Measurements from ENCODE around the gene FOXL3.

Gene FOXL3

DNA sequence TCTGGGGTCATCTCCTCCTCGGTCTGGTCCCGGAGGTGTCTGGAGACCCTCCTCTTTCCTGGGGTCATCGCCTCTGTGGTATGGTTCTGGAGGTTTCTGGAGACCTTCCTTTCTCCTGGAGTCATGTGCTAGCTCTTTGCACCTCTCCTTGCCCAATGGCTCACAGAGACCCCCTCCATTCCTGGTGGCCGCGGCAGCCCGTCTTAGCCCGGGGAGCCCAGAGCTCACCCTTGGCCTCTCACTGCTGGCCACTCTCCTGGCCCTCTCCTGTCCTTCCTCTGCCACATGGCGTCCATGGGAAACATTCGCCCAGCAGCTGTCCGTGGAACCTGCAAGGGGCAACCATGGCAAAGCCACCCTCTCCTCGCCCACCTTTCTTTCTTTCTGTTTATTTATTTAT is 20.2 kb upstream of the FOXL3 start:
- DNase-seq = no peak

DNA sequence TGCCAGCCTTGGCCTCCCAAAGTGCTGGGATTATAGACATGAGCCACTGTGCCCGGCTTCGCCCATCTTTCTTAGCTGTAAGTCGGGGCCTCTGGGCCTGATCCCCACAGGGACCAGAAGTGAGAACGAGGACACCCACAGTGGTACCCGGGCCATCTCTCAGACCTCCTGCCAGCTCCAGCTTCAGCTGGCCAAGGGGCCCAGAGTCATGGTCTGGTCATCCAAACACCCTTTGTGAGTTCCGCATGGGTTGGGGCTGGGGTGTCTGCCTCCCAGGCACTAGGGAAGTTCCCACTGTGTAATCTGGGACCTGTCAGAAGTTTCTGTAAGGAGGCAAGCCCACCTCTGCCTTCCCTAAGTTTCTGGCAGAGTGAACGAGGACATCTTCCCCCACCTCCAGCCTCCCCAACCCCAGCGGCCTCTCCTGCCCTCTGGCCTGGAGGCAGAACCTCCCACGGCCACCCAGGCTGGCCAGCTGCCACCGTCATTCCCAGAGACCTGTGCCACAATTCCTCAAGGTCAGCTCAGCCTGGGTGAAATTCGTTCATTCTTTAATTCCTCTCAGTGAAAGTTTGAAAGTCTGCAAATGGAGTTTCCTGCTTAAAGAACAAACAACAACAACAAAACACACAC is 19.5 kb upstream of the FOXL3 start:
- DNase-seq = no peak

DNA sequence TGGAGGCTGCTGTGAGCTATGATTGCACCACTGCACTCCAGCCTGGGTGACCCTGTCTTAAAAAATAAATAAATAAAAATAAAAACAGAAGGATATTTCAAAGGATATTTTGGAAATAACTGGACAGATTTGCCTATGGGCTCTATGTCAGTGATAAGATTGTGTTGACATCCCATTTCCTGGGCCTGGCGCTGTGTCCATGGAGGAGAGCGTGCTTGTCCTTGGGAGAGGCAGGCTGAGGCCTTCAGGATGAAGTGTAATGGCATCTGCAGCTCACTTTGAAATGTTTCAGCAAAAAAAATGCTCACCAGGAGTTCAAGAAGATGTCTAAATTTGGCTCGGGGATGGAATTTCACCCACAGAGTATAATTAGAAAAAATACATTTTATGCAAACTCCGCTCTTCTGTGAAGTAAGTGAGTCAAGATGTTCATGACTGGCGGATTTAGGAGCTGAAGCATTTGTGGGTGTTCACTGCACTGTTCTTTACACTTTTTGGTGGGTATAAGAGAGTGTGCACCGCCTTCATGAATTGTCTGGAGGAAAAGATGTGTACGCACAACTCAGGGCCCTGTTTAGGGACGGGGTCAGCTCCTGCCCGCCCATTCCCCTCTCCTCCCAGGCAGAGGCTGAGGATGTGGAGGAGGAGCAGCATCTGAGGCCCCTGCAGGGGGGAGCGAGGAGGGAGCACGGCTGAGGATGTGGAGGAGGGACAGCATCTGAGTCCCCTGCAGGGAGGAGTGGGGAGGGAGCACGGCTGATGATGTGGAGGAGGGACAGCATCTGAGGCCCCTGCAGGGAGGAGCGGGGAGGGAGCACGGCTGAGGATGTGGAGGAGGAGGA is 18.5 kb upstream of the FOXL3 start:
- no peak for DNase-seq

DNA sequence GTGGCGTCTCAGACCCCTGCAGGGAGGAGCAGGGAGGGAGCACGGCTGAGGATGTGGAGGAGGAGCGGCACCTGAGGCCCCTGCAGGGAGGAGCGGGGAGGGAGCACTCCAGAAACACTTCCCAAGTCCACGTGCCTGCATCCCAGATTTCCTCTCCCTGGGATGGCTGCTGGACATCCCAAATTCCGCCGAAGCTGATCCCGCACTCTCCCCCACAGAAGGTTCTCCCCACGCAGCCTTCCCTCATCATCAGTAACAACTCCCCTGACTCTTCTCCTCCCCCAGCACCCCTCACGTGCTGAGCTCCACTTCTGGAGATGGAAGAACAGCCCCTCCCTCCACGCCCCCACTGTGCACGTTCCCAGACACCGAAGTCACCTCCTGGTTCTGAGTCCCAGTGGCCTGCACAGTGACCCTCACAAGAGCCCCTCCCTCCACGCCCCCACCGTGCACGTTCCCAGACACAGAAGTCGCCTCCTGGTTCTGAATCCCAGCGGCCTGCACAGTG is 17.8 kb upstream of the FOXL3 start:
- no peak for DNase-seq

DNA sequence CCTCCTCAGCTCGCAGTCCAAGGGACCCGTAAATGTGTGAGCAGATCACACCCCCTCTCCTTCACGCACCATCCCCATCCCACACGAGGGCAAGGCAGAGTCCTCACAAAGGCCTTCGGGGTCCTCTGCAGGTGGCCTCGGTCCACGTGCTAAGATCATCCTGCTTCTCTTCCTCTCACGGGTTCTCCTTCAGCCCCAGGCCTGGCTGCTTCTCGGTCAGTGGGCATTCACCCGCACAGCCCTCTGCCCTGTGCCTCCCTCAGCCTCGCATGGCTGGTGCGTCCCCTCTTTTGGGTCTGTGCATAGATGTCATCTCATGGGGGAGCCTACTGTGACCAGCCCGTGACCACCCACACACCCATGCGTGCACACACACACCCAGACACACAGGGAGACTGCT is 17.3 kb upstream of the FOXL3 start:
- no peak for DNase-seq

DNA sequence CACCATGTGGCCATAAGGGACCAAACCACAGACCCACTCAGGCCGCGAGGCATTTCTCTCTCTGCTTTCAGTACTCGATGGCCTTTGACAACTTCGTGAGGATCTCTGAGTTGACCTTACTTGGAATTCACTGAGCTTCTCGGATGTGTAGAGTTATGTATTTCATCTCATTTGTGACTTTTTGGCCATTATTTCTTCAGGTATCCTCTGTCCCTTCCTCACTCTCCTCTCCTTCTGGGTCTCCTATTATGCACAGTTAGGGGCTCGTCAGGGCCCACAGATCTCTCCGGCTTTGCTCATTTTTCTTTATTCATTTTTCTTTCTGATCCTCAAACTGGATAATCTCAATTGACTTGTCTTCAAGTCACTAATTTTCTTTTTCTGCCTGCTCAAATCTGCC is 16.6 kb upstream of the FOXL3 start:
- no peak for DNase-seq

DNA sequence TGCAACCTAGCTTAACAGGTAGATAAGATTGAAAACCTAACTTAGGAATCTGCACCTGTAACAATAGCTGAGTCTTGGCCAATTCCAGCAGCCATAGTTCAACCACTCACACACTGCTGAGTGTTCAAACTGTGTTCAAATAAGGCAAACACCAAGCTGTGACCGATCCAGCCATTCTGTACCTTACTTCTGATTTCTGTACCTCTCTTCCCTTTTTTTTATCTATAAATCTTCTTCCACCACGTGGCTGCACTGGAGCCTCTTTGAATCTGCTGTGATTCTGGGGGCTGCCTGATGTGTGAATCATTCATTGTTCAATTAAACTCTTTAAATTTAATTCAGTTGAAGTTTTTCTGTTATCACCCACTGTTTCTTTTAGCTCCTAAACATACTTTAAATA is 15.7 kb upstream of the FOXL3 start:
- DNase-seq = no peak

DNA sequence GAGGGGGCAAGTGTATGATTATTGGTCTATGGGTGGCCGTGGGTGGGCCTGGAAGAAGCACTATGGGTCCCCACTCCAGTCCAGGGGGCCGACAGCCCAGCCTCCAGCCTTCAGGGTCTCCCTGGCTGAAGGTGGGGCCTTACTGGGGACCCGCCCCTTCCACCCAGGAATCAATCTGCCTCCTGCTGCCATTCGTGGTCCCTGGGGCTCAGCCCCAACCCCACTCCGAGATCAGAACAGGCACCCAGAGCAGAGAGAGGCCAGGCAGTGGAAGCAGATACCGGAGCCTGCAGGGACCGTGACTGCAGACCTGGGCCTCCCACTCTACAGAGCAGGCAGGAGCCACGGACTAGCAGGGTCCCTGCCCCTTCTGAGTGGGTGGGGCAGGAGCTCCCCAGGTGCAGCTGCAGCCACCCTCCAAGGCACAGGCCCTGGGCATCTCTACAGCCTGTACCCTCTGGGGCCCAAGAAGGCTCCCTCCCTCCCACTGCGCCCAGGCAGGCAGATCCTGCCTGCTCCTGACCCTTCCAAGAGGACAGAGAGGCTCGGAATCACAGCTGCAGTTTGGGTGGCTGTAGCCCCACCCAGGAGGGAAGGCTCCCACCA is 13.6 kb upstream of the FOXL3 start:
- DNase-seq = no peak

DNA sequence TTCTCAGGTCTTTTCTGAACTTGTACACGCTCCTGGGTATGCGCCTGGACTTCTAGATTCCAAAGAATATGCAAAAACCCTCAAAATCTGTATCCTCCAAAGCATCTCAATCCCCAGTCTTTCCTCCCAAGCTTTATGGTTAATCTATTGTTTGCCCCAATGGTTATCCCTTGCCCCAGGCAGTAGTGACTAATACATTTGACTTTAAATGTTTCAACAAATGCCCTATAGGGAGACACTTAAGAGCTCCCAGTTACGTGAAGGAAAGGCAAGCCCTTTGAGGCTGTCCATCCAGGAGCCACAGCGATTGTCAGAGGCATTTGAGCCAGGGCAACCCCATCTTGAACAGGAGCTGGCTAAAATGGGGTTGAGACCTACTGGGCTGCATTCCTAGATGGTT is 12.7 kb upstream of the FOXL3 start:
- no peak for DNase-seq

DNA sequence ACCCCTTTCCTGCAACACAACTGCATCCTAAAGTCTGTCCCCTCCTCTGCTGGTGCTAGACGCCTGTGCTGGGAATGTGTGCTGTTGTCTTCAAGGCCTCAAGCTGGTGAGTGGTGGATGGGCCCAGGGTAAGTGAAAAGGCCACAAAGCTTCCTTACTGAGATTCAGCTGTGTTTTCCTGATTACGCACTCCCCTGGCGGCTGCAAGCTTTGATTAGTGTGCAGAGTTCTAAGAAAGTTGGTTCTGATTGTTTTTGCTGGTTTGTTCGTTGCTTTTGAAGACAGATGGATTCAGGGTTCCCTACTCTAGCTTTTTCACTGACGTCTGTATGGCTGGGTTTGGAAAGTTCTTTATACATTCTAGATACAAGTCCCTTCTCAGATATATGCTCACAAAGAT is 11.9 kb upstream of the FOXL3 start:
- no peak for DNase-seq

DNA sequence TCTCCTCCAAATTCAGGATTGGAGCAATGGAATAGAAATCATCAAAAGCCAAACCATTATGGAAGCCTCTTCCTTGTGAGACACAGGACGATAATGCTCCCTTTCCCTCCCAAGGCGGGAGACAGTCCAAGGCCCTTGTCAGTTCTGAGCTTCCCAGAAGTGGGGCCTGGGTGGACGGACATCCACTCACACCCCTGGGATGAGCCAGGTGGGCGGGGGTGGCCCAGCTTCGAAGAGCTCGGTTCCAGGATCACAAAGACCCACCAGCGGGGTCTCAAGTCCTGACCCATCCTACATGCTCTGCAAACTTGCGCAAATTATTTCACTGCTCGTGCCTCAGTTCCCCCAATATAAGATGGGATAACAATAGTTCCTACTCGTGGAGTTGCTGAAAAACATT is 10.1 kb upstream of the FOXL3 start:
- DNase-seq = no peak

DNA sequence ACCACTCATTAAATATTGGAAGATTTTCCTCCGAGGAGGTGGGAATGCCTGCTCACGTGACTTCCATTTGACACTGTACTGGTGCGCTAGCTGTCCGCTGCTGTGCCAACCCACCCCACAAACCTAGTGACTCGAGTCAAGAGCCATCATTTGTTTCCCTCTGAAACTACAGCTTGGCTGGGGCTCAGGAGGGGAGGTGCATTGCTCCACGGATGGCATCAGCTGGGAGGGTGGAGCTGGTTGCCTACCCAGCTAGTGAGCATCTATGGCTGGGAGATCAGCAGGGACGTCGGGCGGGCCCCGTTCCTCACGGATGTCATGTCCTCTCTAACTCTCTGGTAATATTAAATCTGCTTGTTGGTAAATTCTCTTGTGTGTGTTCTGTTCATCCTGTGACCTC is 9.5 kb upstream of the FOXL3 start:
- DNase-seq = no peak

DNA sequence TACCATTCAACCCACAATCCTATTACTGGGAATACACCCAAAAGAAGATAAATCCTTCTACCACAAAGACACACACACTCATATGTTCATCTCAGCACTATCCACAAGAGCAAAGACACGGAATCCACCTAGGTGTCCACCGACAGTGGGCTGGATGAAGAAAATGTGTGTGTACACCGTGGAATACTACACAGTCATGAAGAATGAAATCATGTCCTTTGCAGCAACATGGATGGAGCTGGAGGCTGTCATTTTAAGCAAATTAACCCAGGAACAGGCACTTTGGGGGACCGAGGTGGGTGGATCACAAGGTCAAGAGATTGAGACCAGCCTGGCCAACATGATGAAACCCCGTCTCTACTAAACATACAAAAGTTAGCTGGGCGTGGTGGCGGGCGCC is 8.3 kb upstream of the FOXL3 start:
- no peak for DNase-seq

DNA sequence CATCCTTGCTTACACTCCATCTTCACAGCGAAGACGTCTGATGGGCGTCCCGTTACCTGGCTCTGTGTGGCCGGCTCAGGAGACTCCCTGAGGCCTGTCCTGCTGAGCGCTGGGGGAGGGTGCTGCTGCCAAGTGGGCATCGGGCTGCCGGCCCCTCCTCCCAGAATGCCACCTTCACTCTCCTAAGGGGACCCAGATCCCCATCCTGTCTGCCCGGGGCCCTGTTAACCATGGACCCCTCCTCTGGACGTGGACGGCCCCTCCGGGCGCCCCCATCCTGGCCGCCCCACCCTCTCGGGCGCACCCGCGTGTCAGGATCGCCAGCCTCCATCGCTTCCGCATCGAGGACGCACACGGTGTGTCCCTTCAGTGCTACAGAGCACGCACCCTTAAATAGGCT is 7.3 kb upstream of the FOXL3 start:
- no peak for DNase-seq

DNA sequence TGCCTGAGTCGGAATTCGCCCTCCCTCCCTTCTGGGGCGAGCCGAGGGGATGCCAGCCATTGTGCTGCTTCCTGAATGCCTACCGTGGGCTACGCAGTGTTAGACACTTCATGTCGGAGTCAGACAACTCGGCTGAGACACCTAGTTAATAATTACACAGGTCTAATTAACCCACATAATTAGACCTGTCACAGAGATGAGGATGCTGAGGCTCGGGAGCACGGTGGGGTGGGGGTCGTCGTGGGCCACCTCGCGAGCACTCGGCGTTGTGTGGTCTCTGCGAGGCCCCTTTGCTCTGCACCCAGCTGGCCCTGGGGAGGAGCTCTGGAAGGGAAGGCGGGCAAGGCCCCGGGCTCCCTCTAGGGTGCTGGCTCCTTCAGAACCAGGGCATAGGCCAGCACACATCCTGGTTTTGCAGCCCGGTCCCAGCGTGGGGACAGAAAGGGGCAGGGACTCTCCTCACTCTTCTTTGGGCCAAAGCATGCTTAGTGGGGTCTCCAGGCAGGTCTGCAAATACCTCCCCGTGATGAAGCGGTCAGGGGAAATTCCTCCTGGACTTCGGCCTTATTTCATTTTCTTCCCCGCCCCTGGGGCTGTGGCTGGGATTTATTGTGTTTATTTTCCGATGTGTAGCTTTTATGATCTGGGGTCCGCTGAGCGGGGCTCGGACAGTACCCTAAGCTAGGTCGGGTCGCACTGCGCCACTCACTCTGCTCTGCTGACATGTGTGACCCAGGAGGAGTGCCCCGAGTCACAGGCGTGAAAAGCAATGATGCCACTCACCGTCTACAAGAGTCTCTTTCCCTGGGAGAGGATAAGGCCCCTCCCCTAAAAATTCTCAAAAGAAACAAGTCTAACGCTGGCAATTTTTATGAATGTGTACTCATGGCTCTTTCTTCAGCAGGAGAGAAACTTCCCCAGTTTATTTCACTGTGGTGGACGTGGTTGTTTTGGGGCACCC is 4.9 kb upstream of the FOXL3 start:
- DNase-seq = no peak

DNA sequence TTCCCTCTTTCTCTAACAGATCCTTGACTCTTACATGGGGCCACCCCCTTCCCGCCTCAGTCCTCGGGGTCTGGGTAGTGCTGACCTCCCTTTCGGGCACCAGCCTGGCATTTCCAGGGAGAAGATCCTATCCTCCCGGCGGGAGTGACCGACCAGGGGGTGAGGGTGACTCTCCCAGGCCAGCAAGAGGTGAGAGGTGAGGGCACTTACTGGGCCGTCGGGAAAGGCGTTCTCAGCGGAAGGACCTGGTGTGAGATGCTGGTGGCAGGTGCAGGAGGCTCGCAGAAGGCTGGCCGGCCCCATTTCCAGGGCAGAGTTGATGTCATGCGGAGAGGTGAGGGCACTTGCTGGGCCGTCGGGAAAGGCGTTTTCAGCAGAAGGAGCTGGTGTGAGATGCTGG is 4.2 kb upstream of the FOXL3 start:
- DNase-seq = no peak

DNA sequence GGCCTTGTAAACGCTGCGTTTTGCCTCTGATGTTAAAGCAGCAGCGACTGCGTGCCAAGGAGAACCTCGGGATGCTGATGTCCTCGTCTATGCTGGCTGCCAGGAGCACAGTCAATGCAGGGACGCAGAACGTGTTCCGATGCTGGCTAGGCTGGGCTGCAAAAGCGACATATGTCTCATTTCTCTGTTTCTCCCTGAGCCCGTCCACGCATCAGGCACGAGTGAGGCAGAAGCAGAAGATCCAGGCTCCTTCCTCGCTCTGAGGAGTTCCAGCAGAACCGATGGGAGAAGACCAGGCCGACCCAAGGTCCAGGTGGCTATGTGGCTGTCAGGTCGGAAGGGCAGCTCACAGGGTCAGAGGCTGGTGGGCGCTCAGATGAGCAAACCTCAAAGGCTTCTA is 3.7 kb upstream of the FOXL3 start:
- no peak for DNase-seq

DNA sequence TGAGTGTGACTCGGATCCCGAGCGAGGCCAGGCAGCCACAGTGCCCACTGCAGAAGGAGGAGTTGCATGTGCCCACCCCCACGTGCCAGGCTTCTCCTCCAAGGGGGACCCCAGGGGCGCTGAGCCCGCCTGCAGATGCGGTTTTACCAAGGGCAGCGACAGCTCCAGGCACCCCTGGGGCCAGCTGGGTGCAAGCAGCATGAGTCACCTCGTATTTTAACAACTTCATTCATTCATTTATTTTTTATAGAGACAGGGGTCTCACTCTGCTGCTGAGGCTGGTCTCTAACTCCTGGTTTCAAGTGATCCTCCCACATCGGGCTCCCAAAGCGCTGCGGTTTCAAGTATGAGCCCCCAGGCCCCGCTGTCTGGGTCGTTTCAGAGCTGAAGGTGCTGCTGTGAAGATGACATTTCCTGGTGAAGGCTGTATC is 1.3 kb upstream of the FOXL3 start:
- DNase-seq = no peak

DNA sequence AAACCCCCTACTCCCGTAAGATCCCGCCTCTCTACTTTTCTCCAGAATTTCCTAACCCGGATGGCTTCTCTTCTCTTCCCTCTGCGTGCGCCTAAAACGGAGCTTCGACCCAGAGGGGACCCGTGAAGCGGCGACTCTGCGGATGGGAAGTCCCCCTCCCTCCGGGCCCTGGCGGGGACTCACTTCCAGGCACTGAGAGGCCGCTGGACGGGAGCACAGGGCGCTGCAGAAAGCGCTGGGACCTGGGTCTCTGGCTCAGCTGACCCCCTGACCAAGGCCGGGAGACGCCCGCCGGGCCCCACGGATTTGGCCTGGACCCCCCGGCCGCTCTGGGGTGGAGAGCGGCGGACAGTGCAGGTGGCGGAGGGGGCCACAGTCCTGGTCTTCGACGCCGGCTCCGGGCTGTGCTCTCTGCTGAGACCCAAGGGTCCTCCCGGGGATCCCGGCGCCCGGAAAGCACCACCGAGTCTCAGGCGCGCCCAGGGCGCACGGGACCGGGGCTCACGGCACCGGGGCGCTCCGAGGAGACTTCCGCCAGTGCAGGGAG is 688 bp upstream of the FOXL3 start:
- no peak for DNase-seq

DNA sequence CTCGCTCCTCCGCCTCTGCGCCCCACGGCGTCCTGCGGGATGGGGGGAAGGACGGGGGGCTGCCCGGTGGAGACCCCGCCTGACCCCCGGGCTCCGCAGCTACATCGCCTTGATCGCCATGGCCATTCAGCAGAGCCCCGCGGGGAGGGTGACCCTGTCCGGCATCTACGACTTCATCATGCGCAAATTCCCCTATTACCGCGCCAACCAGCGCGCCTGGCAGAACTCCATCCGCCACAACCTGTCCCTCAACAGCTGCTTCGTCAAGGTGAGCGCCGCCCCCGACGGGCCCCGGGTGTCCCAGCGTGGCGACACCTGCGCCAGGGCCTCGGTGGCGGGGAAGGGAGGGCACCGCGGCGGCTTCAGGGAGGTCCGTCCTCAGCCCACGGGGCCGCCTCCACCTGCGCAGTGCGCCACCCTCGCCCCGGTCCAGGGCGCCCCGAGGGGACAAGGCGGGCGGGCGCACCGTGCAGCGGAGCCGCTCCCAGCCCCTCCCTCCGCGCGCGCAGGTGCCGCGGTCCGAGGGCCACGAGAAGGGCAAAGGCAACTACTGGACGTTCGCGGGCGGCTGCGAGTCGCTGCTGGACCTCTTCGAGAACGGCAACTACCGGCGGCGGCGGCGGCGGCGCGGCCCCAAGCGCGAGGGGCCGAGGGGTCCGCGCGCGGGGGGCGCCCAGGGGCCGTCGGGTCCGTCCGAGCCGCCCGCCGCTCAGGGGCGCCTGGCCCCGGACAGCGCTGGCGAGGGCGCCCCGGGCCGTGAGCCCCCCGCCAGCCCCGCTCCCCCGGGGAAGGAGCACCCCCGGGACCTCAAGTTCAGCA is 793 bp downstream of the FOXL3 start:
- DNase-seq = no peak

DNA sequence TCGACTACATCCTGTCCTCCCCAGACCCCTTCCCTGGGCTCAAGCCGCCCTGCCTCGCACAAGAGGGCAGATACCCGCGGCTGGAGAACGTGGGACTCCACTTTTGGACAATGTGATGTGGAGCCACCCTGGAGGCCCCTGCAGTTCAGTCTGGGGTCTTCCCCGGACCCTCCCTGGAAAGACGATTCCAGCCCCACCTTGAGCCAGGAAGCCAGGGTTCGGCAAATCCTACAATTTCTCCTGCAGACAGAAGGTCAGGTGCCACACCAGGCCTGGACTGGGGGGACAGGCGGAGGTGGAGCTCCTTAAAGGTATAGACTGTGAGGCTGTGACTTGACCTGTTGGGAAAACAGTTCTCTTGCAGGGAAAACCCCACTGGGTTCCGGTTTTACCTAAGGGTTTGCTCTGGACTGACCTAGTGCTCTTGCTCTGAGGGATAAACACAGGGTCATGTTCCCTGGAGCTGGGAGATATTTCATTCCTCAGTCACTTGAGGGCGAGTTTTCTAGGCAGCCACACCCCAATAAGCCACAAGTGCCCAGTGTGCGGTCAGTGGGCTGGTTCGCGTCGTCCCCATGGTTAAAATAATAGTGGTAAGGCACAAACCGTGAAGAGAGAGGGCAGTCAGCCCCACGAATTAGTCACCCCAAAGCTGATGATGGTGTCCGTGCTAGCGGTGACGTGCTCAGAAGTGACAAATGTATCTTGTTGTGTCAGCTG is 1.6 kb downstream of the FOXL3 start:
- DNase-seq = no peak
